HepG2 (cell line): ENCODE measurements around the gene LYST. TPM values are rescaled to one million over a fixed set of nuclear protein-coding genes. Genes with fewer than 3 reads are reported as not detected.

Experiments used
- GZF1 ChIP-seq: sonication (generic); formaldehyde crosslinking; IDR thresholded peaks from 2 replicates; pipeline ENCODE4 v1.5.1; 2020; ENCODE audit warnings: mild to moderate bottlenecking, missing genetic modification reagents
- ISX ChIP-seq: sonication (generic); formaldehyde crosslinking; conservative IDR thresholded peaks from 2 replicates; pipeline ENCODE4 v1.5.0; 2020; ENCODE audit warnings: missing genetic modification reagents
- RARA ChIP-seq: IDR thresholded peaks from 2 replicates; pipeline ENCODE4 v1.6.1; 2016; ENCODE audit warnings: missing genetic modification reagents, missing compliant biosample characterization
- SP1 ChIP-seq, 2 experiments: fragments of 450-650 bp in 1 of 2; sonication (generic) in 1 of 2; formaldehyde crosslinking in 1 of 2; IDR thresholded peaks; 2 replicates each; pipeline versions ENCODE4 v1.4.0 to v1.6.1; 2016 to 2020; ENCODE audit warnings: missing genetic modification reagents in 1 of 2
- TBX3 ChIP-seq: fragments of 450-650 bp; IDR thresholded peaks from 2 replicates; pipeline ENCODE4 v1.6.1; 2017; ENCODE audit warnings: antibody characterized with exemption, mild to moderate bottlenecking, inconsistent platforms, borderline replicate concordance
- ZNF180 ChIP-seq: sonication (generic); formaldehyde crosslinking; IDR thresholded peaks from 2 replicates; pipeline ENCODE4 v1.4.0; 2020; ENCODE audit warnings: low read depth, missing genetic modification reagents, borderline replicate concordance
- ZNF253 ChIP-seq: sonication (generic); formaldehyde crosslinking; IDR thresholded peaks from 2 replicates; pipeline ENCODE4 v1.8.0; 2022; ENCODE audit warnings: mild to moderate bottlenecking, missing genetic modification reagents, borderline replicate concordance
- ZNF616 ChIP-seq: sonication (generic); formaldehyde crosslinking; IDR thresholded peaks from 2 replicates; pipeline ENCODE4 v1.5.0; 2020; ENCODE audit warnings: low read depth, mild to moderate bottlenecking, missing genetic modification reagents
- ZNF7 ChIP-seq: IDR thresholded peaks from 2 replicates; pipeline ENCODE4 v1.6.1; 2016; ENCODE audit warnings: missing biosample characterization, missing genetic modification reagents
- ZNF780A ChIP-seq: sonication (generic); formaldehyde crosslinking; IDR thresholded peaks from 2 replicates; pipeline ENCODE4 v1.8.0; 2022; ENCODE audit warnings: mild to moderate bottlenecking, missing genetic modification reagents, moderate library complexity
- polyA plus RNA-seq, 8 experiments: library from polyadenylated mRNA; depleted of rRNA in 3 of 8; stranded (reverse) in 7 of 8; unstranded in 1 of 8; fragments of >200 nt; fragmentation: Illumina TruSeq in 4 of 8; extraction: Trizol in 4 of 8; gene quantifications; 2 replicates each; pipeline versions ENCODE4 v1.2.1 to v1.2.3, GENCODE V29; 2011 to 2016; ENCODE audit warnings: low read depth in 4 of 8, missing spikeins in 1 of 8, mixed read lengths in 1 of 8; ENCODE audit not compliant: insufficient read depth in 1 of 8
- total RNA-seq, 5 experiments: library from RNA; depleted of rRNA; stranded (reverse); fragments of >200 nt; fragmentation: Illumina TruSeq; extraction: Trizol; gene quantifications; 2 replicates each; pipeline ENCODE4 v1.2.3, GENCODE V29; 2016; ENCODE audit warnings: low read depth in 1 of 5
- TF ChIP-seq, protein P1 (sequence below): sonication (generic); formaldehyde crosslinking; conservative IDR thresholded peaks from 2 replicates; pipeline ENCODE4 v1.4.0; 2020; ENCODE audit warnings: missing genetic modification reagents
- TF ChIP-seq, protein P2 (sequence below): sonication (generic); formaldehyde crosslinking; IDR thresholded peaks from 2 replicates; pipeline ENCODE4 v1.5.0; 2020; ENCODE audit warnings: mild to moderate bottlenecking, missing genetic modification reagents, borderline replicate concordance
- TF ChIP-seq, protein P3 (sequence below): sonication (generic); formaldehyde crosslinking; IDR thresholded peaks from 2 replicates; pipeline ENCODE4 v1.4.0; 2020; ENCODE audit warnings: missing genetic modification reagents
- TF ChIP-seq, protein P4 (sequence below), 2 experiments: sonication (generic) in 1 of 2; formaldehyde crosslinking in 1 of 2; IDR thresholded peaks; 2 replicates each; pipeline versions ENCODE4 v1.4.0 to v1.6.1; 2018 to 2020; ENCODE audit warnings: missing genetic modification reagents in 2 of 2, borderline replicate concordance in 1 of 2, low read depth in 1 of 2, mild to moderate bottlenecking in 1 of 2, missing biosample characterization in 1 of 2
- TF ChIP-seq, protein P5 (sequence below): sonication (generic); formaldehyde crosslinking; IDR thresholded peaks from 2 replicates; pipeline ENCODE4 v1.5.0; 2020; ENCODE audit warnings: mild to moderate bottlenecking, missing genetic modification reagents, moderate library complexity

The LYST gene
- total and polyA plus RNA-seq, 2 of the 13 experiments (the other 11 are each of a cell fraction or from before 2014, with no cell fraction given): 0.91 to 2.5 TPM

DNA sequence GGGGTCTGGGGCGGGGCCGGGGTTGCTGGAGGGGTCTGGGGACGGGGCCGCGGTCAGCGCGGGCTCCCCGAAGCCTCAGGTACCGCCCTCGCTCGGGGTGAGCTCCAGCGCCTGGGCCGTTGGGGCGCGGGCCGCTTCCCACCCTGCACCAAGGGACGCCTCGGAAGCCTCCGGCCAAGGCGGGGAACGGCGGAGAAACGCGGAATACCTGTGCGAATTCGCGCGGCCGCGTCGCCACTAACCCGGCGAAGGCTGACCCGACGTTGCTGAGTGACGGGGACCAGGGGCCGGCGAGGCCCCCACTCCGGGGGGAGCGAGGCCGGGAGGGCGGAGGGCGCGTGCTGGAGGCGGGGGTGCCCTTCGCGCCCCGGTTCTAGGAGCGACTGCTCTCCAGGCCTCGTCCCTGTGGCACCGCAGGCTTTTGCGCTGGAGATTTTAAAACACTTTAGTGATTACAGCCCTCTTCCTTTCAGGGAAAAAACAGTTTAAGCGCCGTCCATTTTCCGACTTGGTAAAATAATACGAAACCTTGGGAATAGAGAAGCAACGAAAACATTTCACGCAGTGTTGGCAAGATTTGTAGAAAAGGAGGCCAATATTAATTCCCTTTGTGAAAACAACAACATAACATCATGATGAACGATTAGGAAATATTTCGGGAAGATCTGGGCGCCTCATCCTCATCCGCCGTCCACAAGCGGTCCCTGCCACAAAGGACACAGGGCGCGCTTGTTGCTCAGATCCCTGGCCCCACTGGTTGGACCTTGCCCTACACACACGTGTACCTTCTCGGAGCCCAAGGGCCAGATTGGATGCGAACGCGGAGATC is 216.2 kb downstream of the LYST start (continued):
- no peak; the same call in 1 of the 2 replicates for TF ChIP-seq ZNF616 (CRISPR knock-in tag)
- TF ChIP-seq, protein P1, sequence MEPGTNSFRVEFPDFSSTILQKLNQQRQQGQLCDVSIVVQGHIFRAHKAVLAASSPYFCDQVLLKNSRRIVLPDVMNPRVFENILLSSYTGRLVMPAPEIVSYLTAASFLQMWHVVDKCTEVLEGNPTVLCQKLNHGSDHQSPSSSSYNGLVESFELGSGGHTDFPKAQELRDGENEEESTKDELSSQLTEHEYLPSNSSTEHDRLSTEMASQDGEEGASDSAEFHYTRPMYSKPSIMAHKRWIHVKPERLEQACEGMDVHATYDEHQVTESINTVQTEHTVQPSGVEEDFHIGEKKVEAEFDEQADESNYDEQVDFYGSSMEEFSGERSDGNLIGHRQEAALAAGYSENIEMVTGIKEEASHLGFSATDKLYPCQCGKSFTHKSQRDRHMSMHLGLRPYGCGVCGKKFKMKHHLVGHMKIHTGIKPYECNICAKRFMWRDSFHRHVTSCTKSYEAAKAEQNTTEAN: peak; percentile 65; the same call in 1 of the 2 replicates
- TF ChIP-seq ZNF253: 0 out of 2 replicates have a peak, but pooled peaks have one; percentile 22
- TF ChIP-seq ZNF780A (CRISPR knock-in tag): 0 out of 2 replicates have a peak, but pooled peaks have one; percentile 32
- TF ChIP-seq, protein P2, sequence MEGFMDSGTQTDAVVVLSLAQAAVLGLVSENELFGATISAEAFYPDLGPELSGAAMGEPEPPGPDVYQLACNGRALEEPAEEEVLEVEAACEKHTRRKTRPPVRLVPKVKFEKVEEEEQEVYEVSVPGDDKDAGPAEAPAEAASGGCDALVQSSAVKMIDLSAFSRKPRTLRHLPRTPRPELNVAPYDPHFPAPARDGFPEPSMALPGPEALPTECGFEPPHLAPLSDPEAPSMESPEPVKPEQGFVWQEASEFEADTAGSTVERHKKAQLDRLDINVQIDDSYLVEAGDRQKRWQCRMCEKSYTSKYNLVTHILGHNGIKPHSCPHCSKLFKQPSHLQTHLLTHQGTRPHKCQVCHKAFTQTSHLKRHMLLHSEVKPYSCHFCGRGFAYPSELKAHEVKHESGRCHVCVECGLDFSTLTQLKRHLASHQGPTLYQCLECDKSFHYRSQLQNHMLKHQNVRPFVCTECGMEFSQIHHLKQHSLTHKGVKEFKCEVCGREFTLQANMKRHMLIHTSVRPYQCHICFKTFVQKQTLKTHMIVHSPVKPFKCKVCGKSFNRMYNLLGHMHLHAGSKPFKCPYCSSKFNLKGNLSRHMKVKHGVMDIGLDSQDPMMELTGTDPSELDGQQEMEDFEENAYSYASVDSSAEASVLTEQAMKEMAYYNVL (CRISPR knock-in tag): 0 out of 2 replicates have a peak, but pooled peaks have one; percentile 36
- TF ChIP-seq ZNF180: no peak
- peak; percentile 78 for TF ChIP-seq RARA (CRISPR knock-in tag)
- TF ChIP-seq, protein P3, sequence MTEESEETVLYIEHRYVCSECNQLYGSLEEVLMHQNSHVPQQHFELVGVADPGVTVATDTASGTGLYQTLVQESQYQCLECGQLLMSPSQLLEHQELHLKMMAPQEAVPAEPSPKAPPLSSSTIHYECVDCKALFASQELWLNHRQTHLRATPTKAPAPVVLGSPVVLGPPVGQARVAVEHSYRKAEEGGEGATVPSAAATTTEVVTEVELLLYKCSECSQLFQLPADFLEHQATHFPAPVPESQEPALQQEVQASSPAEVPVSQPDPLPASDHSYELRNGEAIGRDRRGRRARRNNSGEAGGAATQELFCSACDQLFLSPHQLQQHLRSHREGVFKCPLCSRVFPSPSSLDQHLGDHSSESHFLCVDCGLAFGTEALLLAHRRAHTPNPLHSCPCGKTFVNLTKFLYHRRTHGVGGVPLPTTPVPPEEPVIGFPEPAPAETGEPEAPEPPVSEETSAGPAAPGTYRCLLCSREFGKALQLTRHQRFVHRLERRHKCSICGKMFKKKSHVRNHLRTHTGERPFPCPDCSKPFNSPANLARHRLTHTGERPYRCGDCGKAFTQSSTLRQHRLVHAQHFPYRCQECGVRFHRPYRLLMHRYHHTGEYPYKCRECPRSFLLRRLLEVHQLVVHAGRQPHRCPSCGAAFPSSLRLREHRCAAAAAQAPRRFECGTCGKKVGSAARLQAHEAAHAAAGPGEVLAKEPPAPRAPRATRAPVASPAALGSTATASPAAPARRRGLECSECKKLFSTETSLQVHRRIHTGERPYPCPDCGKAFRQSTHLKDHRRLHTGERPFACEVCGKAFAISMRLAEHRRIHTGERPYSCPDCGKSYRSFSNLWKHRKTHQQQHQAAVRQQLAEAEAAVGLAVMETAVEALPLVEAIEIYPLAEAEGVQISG: peak; percentile 75
- TF ChIP-seq ZNF7: no peak
- TF ChIP-seq, protein P4, sequence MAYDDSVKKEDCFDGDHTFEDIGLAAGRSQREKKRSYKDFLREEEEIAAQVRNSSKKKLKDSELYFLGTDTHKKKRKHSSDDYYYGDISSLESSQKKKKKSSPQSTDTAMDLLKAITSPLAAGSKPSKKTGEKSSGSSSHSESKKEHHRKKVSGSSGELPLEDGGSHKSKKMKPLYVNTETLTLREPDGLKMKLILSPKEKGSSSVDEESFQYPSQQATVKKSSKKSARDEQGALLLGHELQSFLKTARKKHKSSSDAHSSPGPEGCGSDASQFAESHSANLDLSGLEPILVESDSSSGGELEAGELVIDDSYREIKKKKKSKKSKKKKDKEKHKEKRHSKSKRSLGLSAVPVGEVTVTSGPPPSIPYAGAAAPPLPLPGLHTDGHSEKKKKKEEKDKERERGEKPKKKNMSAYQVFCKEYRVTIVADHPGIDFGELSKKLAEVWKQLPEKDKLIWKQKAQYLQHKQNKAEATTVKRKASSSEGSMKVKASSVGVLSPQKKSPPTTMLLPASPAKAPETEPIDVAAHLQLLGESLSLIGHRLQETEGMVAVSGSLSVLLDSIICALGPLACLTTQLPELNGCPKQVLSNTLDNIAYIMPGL (CRISPR knock-in tag; IDR thresholded peaks at IDR 0.05; ENCODE audit: borderline replicate concordance in 1 of 2, low read depth in 1 of 2): peak in 1 of 2 experiments; percentile 78; a peak in 3 of 4 replicates
- TF ChIP-seq TBX3: no peak; the same call in 1 of the 2 replicates
- TF ChIP-seq, protein P5, sequence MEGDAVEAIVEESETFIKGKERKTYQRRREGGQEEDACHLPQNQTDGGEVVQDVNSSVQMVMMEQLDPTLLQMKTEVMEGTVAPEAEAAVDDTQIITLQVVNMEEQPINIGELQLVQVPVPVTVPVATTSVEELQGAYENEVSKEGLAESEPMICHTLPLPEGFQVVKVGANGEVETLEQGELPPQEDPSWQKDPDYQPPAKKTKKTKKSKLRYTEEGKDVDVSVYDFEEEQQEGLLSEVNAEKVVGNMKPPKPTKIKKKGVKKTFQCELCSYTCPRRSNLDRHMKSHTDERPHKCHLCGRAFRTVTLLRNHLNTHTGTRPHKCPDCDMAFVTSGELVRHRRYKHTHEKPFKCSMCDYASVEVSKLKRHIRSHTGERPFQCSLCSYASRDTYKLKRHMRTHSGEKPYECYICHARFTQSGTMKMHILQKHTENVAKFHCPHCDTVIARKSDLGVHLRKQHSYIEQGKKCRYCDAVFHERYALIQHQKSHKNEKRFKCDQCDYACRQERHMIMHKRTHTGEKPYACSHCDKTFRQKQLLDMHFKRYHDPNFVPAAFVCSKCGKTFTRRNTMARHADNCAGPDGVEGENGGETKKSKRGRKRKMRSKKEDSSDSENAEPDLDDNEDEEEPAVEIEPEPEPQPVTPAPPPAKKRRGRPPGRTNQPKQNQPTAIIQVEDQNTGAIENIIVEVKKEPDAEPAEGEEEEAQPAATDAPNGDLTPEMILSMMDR (CRISPR knock-in tag): peak; percentile 22
- TF ChIP-seq GZF1 (CRISPR knock-in tag): no peak
- peak; percentile 48; the same call in 1 of the 2 replicates for TF ChIP-seq ISX (CRISPR knock-in tag)
- TF ChIP-seq SP1 (IDR thresholded peaks at IDR 0.05): no peak
- TF ChIP-seq SP1 (CRISPR knock-in tag; IDR thresholded peaks at IDR 0.05): peak; percentile 30; the same call in 1 of the 2 replicates
